Measurements from ENCODE around the gene PTPRF.

DNA sequence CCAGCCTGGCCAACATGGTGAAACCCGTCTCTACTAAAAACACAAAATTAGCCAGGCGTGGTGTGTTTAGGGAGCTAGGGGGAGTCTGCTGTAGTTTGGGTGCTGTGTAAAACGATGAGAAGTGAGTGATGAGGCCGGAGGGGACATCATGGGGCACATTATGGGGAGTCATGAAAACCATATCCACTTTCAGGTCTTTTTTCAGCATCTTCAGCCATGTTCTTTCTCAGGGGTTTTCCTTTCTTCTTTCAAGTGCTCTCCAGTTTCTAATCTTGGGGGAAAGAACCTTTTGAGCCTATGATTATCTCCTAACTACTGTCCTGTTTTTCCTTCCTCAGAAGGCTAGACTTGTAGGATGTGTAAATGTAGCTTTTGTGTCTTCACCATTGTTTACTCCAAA is 133.7 kb downstream of the PTPRF start:
- TF ChIP-seq, protein P1, sequence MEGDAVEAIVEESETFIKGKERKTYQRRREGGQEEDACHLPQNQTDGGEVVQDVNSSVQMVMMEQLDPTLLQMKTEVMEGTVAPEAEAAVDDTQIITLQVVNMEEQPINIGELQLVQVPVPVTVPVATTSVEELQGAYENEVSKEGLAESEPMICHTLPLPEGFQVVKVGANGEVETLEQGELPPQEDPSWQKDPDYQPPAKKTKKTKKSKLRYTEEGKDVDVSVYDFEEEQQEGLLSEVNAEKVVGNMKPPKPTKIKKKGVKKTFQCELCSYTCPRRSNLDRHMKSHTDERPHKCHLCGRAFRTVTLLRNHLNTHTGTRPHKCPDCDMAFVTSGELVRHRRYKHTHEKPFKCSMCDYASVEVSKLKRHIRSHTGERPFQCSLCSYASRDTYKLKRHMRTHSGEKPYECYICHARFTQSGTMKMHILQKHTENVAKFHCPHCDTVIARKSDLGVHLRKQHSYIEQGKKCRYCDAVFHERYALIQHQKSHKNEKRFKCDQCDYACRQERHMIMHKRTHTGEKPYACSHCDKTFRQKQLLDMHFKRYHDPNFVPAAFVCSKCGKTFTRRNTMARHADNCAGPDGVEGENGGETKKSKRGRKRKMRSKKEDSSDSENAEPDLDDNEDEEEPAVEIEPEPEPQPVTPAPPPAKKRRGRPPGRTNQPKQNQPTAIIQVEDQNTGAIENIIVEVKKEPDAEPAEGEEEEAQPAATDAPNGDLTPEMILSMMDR (IDR thresholded peaks at IDR 0.05): no peak
- no peak for TF ChIP-seq ZFX (IDR thresholded peaks at IDR 0.05; ENCODE audit: borderline replicate concordance)

Measured in 22Rv1 (cell line).